Neuronal stem cell (in vitro differentiated cells): ENCODE measurements around the gene LRRC42.

Experiments used
- DNase-seq: peaks from one replicate; pipeline ENCODE4 v3.0.0-alpha.2; 2013; ENCODE audit warnings: low spot score
- H2AFZ ChIP-seq: one replicate; pipeline ENCODE4 v1.6.1; 2013; ENCODE audit warnings: mild to moderate bottlenecking, low read length, inconsistent platforms
- H2AK5ac ChIP-seq: 2 replicates; pipeline ENCODE4 v1.6.1; 2013; ENCODE audit warnings: low read depth, mild to moderate bottlenecking, inconsistent platforms, low read length, moderate library complexity, mixed read lengths
- H2BK120ac ChIP-seq: 2 replicates; pipeline ENCODE4 v1.6.1; 2013; ENCODE audit warnings: low read depth, mild to moderate bottlenecking, inconsistent platforms, low read length, moderate library complexity, mixed read lengths
- H2BK12ac ChIP-seq: one replicate; pipeline ENCODE4 v1.6.1; 2013; ENCODE audit warnings: low read length, inconsistent platforms
- H2BK15ac ChIP-seq: 2 replicates; pipeline ENCODE4 v1.6.1; 2013; ENCODE audit warnings: mild to moderate bottlenecking, low read length, inconsistent platforms, mixed read lengths
- H2BK5ac ChIP-seq: one replicate; pipeline ENCODE4 v1.6.1; 2013; ENCODE audit warnings: inconsistent platforms, mild to moderate bottlenecking, low read length, moderate library complexity
- H3K14ac ChIP-seq: one replicate; pipeline ENCODE4 v1.6.1; 2013; ENCODE audit warnings: low read length, inconsistent platforms
- H3K18ac ChIP-seq: 2 replicates; pipeline ENCODE4 v1.6.1; 2013; ENCODE audit warnings: low read length, inconsistent platforms
- H3K23ac ChIP-seq: 2 replicates; pipeline ENCODE4 v1.6.1; 2013; ENCODE audit warnings: low read depth, mild to moderate bottlenecking, mixed read lengths, low read length, inconsistent platforms; ENCODE audit not compliant: poor library complexity
- H3K27ac ChIP-seq: replicated peaks from 3 replicates; pipeline ENCODE4 v1.5.1; 2013; ENCODE audit warnings: low read length, inconsistent platforms
- H3K27me3 ChIP-seq, 3 experiments: 2 replicates each; pipeline ENCODE4 v1.6.1; 2013; ENCODE audit warnings: low read length in 3 of 3, mild to moderate bottlenecking in 2 of 3, inconsistent platforms in 1 of 3, low read depth in 1 of 3, mixed read lengths in 1 of 3, moderate library complexity in 1 of 3; ENCODE audit not compliant: control insufficient read depth in 3 of 3, insufficient read depth in 3 of 3
- H3K36me3 ChIP-seq, 2 donors: replicated peaks in 1 of 2; 2 replicates each; pipeline ENCODE4 v1.6.1; 2013; ENCODE audit warnings: low read length in 2 of 2; ENCODE audit not compliant: control insufficient read depth in 2 of 2, insufficient read depth in 2 of 2
- H3K4ac ChIP-seq: 2 replicates; pipeline ENCODE4 v1.6.1; 2013; ENCODE audit warnings: inconsistent platforms, mild to moderate bottlenecking, low read length, moderate library complexity
- H3K4me1 ChIP-seq, 2 donors: 1 replicate in 1 of 2; 2 replicates in 1 of 2; pipeline ENCODE4 v1.6.1; 2013; ENCODE audit warnings: low read length in 2 of 2, low read depth in 1 of 2; ENCODE audit not compliant: control insufficient read depth in 2 of 2, insufficient read depth in 1 of 2
- H3K4me2 ChIP-seq: one replicate; pipeline ENCODE4 v1.6.1; 2013; ENCODE audit warnings: mild to moderate bottlenecking, low read length, inconsistent platforms; ENCODE audit not compliant: insufficient read depth, poor library complexity, severe bottlenecking
- H3K4me3 ChIP-seq, 2 donors: 2 replicates each; pipeline ENCODE4 v1.5.1; 2013; ENCODE audit warnings: low read length in 2 of 2, mild to moderate bottlenecking in 2 of 2, inconsistent platforms in 1 of 2, moderate library complexity in 1 of 2
- H3K79me1 ChIP-seq: one replicate; pipeline ENCODE4 v1.6.1; 2013; ENCODE audit warnings: low read depth, mild to moderate bottlenecking, inconsistent platforms, low read length, moderate library complexity
- H3K9ac ChIP-seq: one replicate; pipeline ENCODE4 v1.6.1; 2013; ENCODE audit warnings: mild to moderate bottlenecking, low read depth, low read length, inconsistent platforms; ENCODE audit not compliant: poor library complexity
- H3K9me3 ChIP-seq, 2 donors: replicated peaks in 1 of 2; 2 replicates each; pipeline versions ENCODE3 to v1.6.1; 2013; ENCODE audit warnings: low read length in 2 of 2, mild to moderate bottlenecking in 2 of 2, inconsistent platforms in 1 of 2, low read depth in 1 of 2, mixed read lengths in 1 of 2, moderate library complexity in 1 of 2; ENCODE audit not compliant: control insufficient read depth in 2 of 2, insufficient read depth in 1 of 2
- H4K8ac ChIP-seq: one replicate; pipeline ENCODE4 v1.6.1; 2013; ENCODE audit warnings: low read depth, mild to moderate bottlenecking, inconsistent platforms, low read length, moderate library complexity
- H4K91ac ChIP-seq: one replicate; pipeline ENCODE4 v1.6.1; 2013; ENCODE audit warnings: low read length, low read depth, mild to moderate bottlenecking, inconsistent platforms; ENCODE audit not compliant: poor library complexity
- WGBS, 2 donors: extraction: QIAGEN DNeasy Blood & Tissue Kit; methylation state at CpG; one replicate each; pipeline ENCODE4 v1.1.7; 2013; ENCODE audit warnings: missing lambda C conversion rate in 2 of 2, mixed read lengths in 1 of 2; ENCODE audit not compliant: insufficient read length in 2 of 2, insufficient replicate concordance in 1 of 2; ENCODE audit errors: extremely low coverage in 2 of 2; 5-methylcytosine and 5-hydroxymethylcytosine counted together

LRRC42 gene

GRCh38 chr1:53995683-53996082 lies 49.5 kb downstream of the LRRC42 start:
- Histone ChIP-seq H2BK12ac (no peak overlapping the region), H3K79me1 (no peaks in the 10 kb centered on the region), H2BK15ac (no peak overlapping the region), H2AFZ (no peak overlapping the region), H3K18ac (no peak overlapping the region), H2BK5ac (no peak overlapping the region), H4K91ac (no peak overlapping the region), H3K4me1 (no peaks in the 10 kb centered on the region), H3K27me3 (no peaks in the 10 kb centered on the region), H4K8ac (no peak overlapping the region), H2BK120ac (no peak overlapping the region), H3K27ac (no peak overlapping the region), H3K4me3 (no peak overlapping the region), H3K4ac (no peak overlapping the region), H3K9ac (no peak overlapping the region), H3K9me3 (peaks cover 3% of the 10 kb centered on the region in 2 donors), H3K23ac (no peak overlapping the region), H3K4me2 (no peak overlapping the region), H3K36me3 (no peaks in the 10 kb centered on the region), H3K14ac (no peak overlapping the region), H2AK5ac (no peak overlapping the region)
- no CpG with 5 or more reads among the region's 1 CpG for WGBS, 2 donors
- no peak for DNase-seq

GRCh38 chr1:53998223-53998622 lies 52.1 kb downstream of the LRRC42 start:
- H2BK12ac ChIP-seq = no peak overlapping the region
- no peak overlapping the region for H2BK15ac ChIP-seq
- no peaks in the 10 kb centered on the region for H3K36me3 ChIP-seq
- H3K4me1 ChIP-seq = no peaks in the 10 kb centered on the region
- WGBS, 2 donors = no CpG with 5 or more reads among the region's 1 CpG
- H3K14ac ChIP-seq = no peak overlapping the region
- no peak overlapping the region for H2BK5ac ChIP-seq
- DNase-seq = no peak
- H2AFZ ChIP-seq = no peak overlapping the region
- no peak overlapping the region for H2AK5ac ChIP-seq
- H3K4me2 ChIP-seq = no peak overlapping the region
- no peaks in the 10 kb centered on the region for H3K79me1 ChIP-seq
- H3K4ac ChIP-seq = no peak overlapping the region
- no peak overlapping the region for H3K9ac ChIP-seq
- H3K4me3 ChIP-seq = no peak overlapping the region
- no peak overlapping the region for H3K18ac ChIP-seq
- H2BK120ac ChIP-seq = no peak overlapping the region
- H3K23ac ChIP-seq = no peak overlapping the region
- H4K8ac ChIP-seq = no peak overlapping the region
- no peaks in the 10 kb centered on the region for H3K27me3 ChIP-seq
- no peak overlapping the region for H4K91ac ChIP-seq
- H3K27ac ChIP-seq = no peak overlapping the region
- H3K9me3 ChIP-seq = peaks cover 0 to 3% of the 10 kb centered on the region in 2 donors

GRCh38 chr1:53999920-54000319 lies 53.8 kb downstream of the LRRC42 start:
- Histone ChIP-seq H3K4ac (no peak overlapping the region), H2AK5ac (no peak overlapping the region), H2AFZ (no peak overlapping the region), H2BK12ac (no peak overlapping the region), H2BK15ac (no peak overlapping the region), H3K4me1 (no peaks in the 10 kb centered on the region), H3K9me3 (peaks cover 0 to 6% of the 10 kb centered on the region in 2 donors), H3K4me3 (no peak overlapping the region), H3K27me3 (no peaks in the 10 kb centered on the region), H3K18ac (no peak overlapping the region), H3K14ac (no peak overlapping the region), H3K79me1 (no peaks in the 10 kb centered on the region), H3K4me2 (no peak overlapping the region), H2BK5ac (no peak overlapping the region), H3K36me3 (no peaks in the 10 kb centered on the region), H4K8ac (no peak overlapping the region), H2BK120ac (no peak overlapping the region), H4K91ac (no peak overlapping the region), H3K27ac (no peak overlapping the region), H3K9ac (no peak overlapping the region), H3K23ac (no peak overlapping the region)
- no peak for DNase-seq

- Histone ChIP-seq H3K18ac (no peak overlapping the region), H3K9me3 (peaks cover 0 to 6% of the 10 kb centered on the region in 2 donors), H2BK12ac (no peak overlapping the region), H3K27ac (no peak overlapping the region), H3K36me3 (no peaks in the 10 kb centered on the region), H3K4me1 (no peaks in the 10 kb centered on the region), H3K9ac (no peak overlapping the region), H4K8ac (no peak overlapping the region), H2BK5ac (no peak overlapping the region), H4K91ac (no peak overlapping the region), H3K79me1 (no peaks in the 10 kb centered on the region), H3K23ac (no peak overlapping the region), H2BK15ac (no peak overlapping the region), H3K4me3 (no peak overlapping the region), H2AK5ac (no peak overlapping the region), H2BK120ac (no peak overlapping the region), H3K4ac (no peak overlapping the region), H3K4me2 (no peak overlapping the region), H3K27me3 (peaks cover 0 to 3% (median 0%) of the 10 kb centered on the region in 3 experiments), H3K14ac (no peak overlapping the region), H2AFZ (peak overlapping the region; percentile 8)
- WGBS, 2 donors = no CpG with 5 or more reads among the region's 3 CpGs
- no peak for DNase-seq
Observed at GRCh38 chr1:54001591-54001990, 55.4 kb downstream of the LRRC42 start.
